ENCODE data around the gene FETUB.
A peak's percentile ranks its signal among the peaks of the same experiment; 100 is the strongest.
"Not testable (repeated sequence)": the region's sequence is repeated elsewhere in the genome, so short reads cannot be mapped to it uniquely, and the experiment has no call there.

The FETUB gene

GRCh38 chr3:186696522-186696921 is 56.3 kb downstream of the FETUB start:
- Histone ChIP-seq H4K20me1 (no peaks in the 10 kb centered on the region), H3K4me3 (no peak overlapping the region), H3K27me3 (no peaks in the 10 kb centered on the region), H3K27ac (no peak overlapping the region), H3K4me2 (no peak overlapping the region), H3K9me3 (replicated peaks in 1 of 11) (no peaks in the 10 kb centered on the region), H3K36me3 (no peaks in the 10 kb centered on the region), H3K9ac (no peak overlapping the region), H3K4me1 (peaks cover 0 to 8% (median 0%) of the 10 kb centered on the region in 10 experiments; a peak in 2 of 20 replicates)
- no peak for TF ChIP-seq Cebpa-rat (IDR thresholded peaks at IDR 0.05)

- Histone ChIP-seq H3K4me1 (peaks cover 0 to 8% (median 0%) of the 10 kb centered on the region in 10 experiments; a peak in 2 of 20 replicates), H3K4me3 (no peak overlapping the region), H3K9ac (no peak overlapping the region), H3K4me2 (no peak overlapping the region), H3K9me3 (replicated peaks in 1 of 11) (no peaks in the 10 kb centered on the region), H3K27ac (no peak overlapping the region), H3K27me3 (no peaks in the 10 kb centered on the region), H4K20me1 (no peaks in the 10 kb centered on the region), H3K36me3 (no peaks in the 10 kb centered on the region)
- no peak for TF ChIP-seq Cebpa-rat (IDR thresholded peaks at IDR 0.05)
Observed at GRCh38 chr3:186697510-186697909, 57.3 kb downstream of the FETUB start.

GRCh38 chr3:186700267-186700666 is 60.1 kb downstream of the FETUB start:
- no peak for TF ChIP-seq Cebpa-rat (IDR thresholded peaks at IDR 0.05)
- Histone ChIP-seq H3K27ac (no peak overlapping the region), H3K4me3 (no peak overlapping the region), H3K9me3 (replicated peaks in 1 of 11) (no peaks in the 10 kb centered on the region), H3K36me3 (no peaks in the 10 kb centered on the region), H3K4me2 (peak overlapping the region in 4 of 11 experiments; percentile 0 to 29 (median 25); a peak in 4 of 22 replicates), H3K4me1 (peaks cover 0 to 8% (median 1%) of the 10 kb centered on the region in 10 experiments; a peak in 11 of 20 replicates), H4K20me1 (0 out of 22 replicates have a peak, but pooled peaks cover 0 to under 1% (median 0%) of the 10 kb centered on the region in 11 experiments), H3K9ac (no peak overlapping the region), H3K27me3 (peaks cover 0 to 5% (median 0%) of the 10 kb centered on the region in 11 experiments; a peak in 1 of 22 replicates)

- H3K27me3 ChIP-seq, H3K36me3 ChIP-seq: not testable (repeated sequence)
Observed at GRCh38 chr3:186702451-186702850, 62.3 kb downstream of the FETUB start.

More at GRCh38 chr3:186702451-186702850, 62.3 kb downstream of the FETUB start:
- Histone ChIP-seq H3K4me1 (peaks cover 5 to 21% (median 17%) of the 10 kb centered on the region in 10 experiments; a peak in 17 of 20 replicates), H4K20me1 (peaks cover 0 to 13% (median 0%) of the 10 kb centered on the region in 11 experiments; a peak in 1 of 22 replicates)
- not testable (repeated sequence) for H3K4me3 ChIP-seq; H3K9ac ChIP-seq; H3K9me3 ChIP-seq (replicated peaks in 1 of 11); H3K4me2 ChIP-seq; H3K27ac ChIP-seq

Data from BLaER1 treated with 17β-estradiol and CSF1 and Interleukin-3, amounts not matched to agents 10 nM and 100 nM (cell line).